ENCODE results near the gene GSG1L2.

Gene GSG1L2

GRCh38 chr17:9824797-9825338, 3.0 kb upstream of the GSG1L2 start:
- no peak for DNase-seq

- no peak for DNase-seq
Measured at GRCh38 chr17:9824094-9824493, 2.2 kb upstream of the GSG1L2 start.

GRCh38 chr17:9820448-9820847, 1.4 kb downstream of the GSG1L2 start:
- DNase-seq: no peak

GRCh38 chr17:9818760-9819159, 3.1 kb downstream of the GSG1L2 start:
- no peak for DNase-seq

- DNase-seq: no peak
Measured at GRCh38 chr17:9817086-9817485, 4.8 kb downstream of the GSG1L2 start.

- no peak for DNase-seq
Measured at GRCh38 chr17:9816472-9816871, 5.4 kb downstream of the GSG1L2 start.

GRCh38 chr17:9814337-9814945, 7.4 kb downstream of the GSG1L2 start:
- DNase-seq: no peak

GRCh38 chr17:9813166-9813565, 8.7 kb downstream of the GSG1L2 start:
- DNase-seq: no peak

- DNase-seq: no peak
Measured at GRCh38 chr17:9811537-9811936, 10.3 kb downstream of the GSG1L2 start.

- DNase-seq: no peak
Measured at GRCh38 chr17:9811086-9811485, 10.8 kb downstream of the GSG1L2 start.

GRCh38 chr17:9810100-9810949, 11.6 kb downstream of the GSG1L2 start:
- no peak for DNase-seq

- no peak for DNase-seq
Measured at GRCh38 chr17:9809409-9809808, 12.5 kb downstream of the GSG1L2 start.

GRCh38 chr17:9806699-9807098, 15.2 kb downstream of the GSG1L2 start:
- no peak for DNase-seq

GRCh38 chr17:9805769-9806168, 16.1 kb downstream of the GSG1L2 start:
- no peak for DNase-seq

- DNase-seq: no peak
Measured at GRCh38 chr17:9802697-9803096, 19.2 kb downstream of the GSG1L2 start.

GRCh38 chr17:9802294-9802693, 19.6 kb downstream of the GSG1L2 start:
- no peak for DNase-seq

- no peak for DNase-seq
Measured at GRCh38 chr17:9801505-9801904, 20.4 kb downstream of the GSG1L2 start.

- no peak for DNase-seq
Measured at GRCh38 chr17:9798724-9799123, 23.2 kb downstream of the GSG1L2 start.

- no peak for DNase-seq
Measured at GRCh38 chr17:9798008-9798407, 23.9 kb downstream of the GSG1L2 start.

- DNase-seq: no peak
Measured at GRCh38 chr17:9792181-9792840, 29.6 kb downstream of the GSG1L2 start.

- DNase-seq: no peak
Measured at GRCh38 chr17:9790889-9791876, 30.7 kb downstream of the GSG1L2 start, which contains the start of gene DHRS7C. TSS of gene DHRS7C (minus strand) at chr17:9791592. CDS start at chr17:9791284, 308 bp downstream.

GRCh38 chr17:9790316-9790715, 31.6 kb downstream of the GSG1L2 start:
- no peak for DNase-seq
